ENCODE data around the gene DGCR6.
"Not testable (repeated sequence)": the region's sequence is repeated elsewhere in the genome, so short reads cannot be mapped to it uniquely, and the experiment has no call there.

DGCR6 gene

DNA sequence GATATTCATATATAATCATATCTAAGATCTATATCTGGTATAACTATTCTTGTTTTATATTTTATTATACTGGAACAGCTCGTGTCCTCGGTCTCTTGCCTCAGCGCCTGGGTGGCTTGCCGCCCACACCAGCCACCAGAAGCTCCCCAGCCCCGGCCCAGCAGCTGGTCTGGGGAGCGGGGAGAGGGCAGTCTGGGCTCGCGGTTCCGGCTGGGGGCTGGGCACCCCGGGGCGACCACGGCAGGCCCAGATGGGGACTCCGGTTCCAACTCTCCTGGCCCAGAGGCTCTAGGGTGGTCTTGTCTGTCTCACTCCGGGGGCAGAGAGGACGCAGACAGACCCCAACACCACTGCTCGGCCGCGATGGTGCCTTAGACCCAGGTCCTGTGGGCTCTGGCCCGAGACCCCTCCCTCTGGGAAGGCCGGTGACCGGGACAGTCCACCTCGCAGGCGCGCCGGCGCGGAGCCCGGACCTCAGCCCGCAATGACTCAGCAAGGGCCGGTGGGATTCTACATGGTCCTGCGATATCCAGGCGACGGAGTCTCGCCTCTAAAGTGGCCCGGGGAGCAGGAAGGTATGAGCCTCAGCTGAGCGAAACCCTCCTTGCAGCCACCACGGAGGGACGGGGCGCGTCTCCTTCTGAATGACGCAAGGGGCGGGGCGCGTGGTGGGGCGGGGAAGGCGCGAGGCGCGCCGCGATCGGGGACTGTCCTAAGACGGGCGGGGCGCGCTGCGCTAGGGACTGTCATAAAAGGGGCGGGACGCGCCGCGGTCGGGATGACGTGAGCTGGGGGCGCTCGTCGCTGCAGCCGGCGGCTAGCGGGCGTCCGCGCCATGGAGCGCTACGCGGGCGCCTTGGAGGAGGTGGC lies at the start of gene DGCR6:
Gene DGCR6, plus strand, starts transcription at position 781 of the 870 bp plus-strand sequence. Its CDS starts 55 bp downstream, at position 836.
- no peak for DNase-seq (ENCODE audit: low read depth in 2 of 2)

GRCh38 chr22:18859314-18859713 lies 46.8 kb upstream of the DGCR6 start:
- DNase-seq (ENCODE audit: low read depth in 2 of 2), result not testable (repeated sequence)

DNA sequence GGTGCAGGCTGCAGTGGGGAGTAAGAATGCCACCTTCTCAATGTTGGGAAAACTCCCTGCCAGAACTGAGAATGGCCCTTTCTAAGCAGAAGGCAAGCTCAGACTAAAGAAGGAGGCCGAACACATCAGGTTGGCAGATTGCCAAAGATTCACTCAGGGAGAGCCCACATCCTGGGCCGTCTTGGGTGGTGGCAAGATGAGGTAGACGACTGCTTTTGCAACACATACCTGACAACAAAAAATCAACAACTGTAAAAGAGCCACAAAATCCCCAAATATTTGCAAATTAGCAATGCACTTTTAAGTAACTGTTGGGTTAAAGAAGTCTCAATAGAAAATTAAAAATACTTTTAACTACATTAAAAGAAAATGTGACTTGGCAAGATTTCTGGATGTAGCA lies 24.9 kb upstream of the DGCR6 start:
- peak; percentile 44 to 46 for DNase-seq (ENCODE audit: low read depth in 2 of 2)

DNA sequence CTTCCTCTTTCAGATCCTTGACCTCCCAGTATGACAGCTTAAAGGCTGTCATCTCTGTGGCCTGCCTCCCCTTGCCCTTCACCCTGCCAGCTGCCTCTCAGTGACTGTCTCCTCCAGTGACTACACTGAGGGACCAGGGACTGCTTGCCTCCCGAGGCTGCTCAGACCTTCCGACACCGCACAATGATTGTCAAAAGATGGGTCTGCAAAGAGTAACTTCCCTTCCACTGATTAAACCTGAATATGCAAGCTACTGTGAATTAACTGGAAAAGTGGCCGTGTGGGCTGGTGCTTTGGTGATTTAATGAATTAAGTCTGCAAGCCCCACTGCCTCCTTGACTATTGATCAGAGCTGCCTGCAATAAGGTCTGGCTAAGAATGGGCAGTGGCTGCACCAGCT lies 21.7 kb upstream of the DGCR6 start:
- not testable (repeated sequence) for DNase-seq (ENCODE audit: low read depth in 2 of 2)

- DNase-seq (ENCODE audit: low read depth in 2 of 2), result no peak
These were observed 18.0 kb upstream of the DGCR6 start for GRCh38 chr22:18888115-18888514.

DNA sequence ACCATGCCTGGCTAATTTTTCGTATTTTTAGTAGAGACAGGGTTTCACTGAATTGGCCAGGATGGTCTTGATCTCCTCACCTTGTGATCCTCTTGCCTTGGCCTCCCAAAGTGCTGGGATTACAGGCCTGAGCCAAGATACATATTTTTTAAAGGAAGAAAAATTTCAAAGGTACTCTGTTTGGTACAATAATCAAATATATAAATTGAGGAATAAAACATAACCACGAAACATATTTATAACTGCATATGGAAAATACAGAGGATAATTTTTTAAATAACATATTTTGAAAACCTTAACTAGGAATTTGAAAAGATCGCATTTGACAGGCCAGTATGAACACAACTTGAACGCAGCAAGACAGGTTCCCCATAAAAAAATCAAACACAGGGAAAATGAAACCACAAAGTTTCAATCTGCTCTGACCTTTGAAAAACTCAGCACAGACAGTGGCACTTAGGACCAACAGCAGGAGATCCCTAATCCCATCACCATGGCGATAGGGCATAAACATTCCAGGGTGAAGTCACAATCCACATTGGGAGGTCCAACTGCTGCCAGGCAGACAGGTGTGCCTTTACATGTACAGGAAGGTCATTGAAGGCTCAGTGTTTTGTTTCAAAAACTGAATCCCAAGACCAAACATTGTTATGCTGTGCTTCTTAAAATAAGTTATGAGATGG lies 15.5 kb upstream of the DGCR6 start:
- DNase-seq (ENCODE audit: low read depth in 2 of 2), result not testable (repeated sequence)

GRCh38 chr22:18893775-18894174 lies 12.3 kb upstream of the DGCR6 start:
- not testable (repeated sequence) for DNase-seq (ENCODE audit: low read depth in 2 of 2)

- not testable (repeated sequence) for DNase-seq (ENCODE audit: low read depth in 2 of 2)
These were observed 10.0 kb upstream of the DGCR6 start for GRCh38 chr22:18896037-18896657.

DNA sequence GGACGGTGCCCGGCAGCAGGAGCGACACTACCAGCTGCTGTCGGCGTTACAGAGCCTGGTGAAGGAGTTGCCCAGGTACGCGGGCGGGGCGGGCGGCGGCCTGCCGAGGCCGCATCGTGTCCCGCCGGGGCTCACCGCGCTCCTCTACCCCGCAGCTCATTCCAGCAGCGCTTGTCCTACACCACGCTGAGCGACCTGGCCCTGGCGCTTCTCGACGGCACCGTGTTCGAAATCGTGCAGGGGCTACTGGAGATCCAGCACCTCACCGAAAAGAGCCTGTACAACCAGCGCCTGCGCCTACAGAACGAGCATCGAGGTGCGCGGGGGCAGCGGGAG lies 258 bp downstream of the DGCR6 start:
- DNase-seq (ENCODE audit: low read depth in 2 of 2), result not testable (repeated sequence)

GRCh38 chr22:18906896-18907295 lies 776 bp downstream of the DGCR6 start:
- DNase-seq (ENCODE audit: low read depth in 2 of 2), result no peak

- no peak for DNase-seq (ENCODE audit: low read depth in 2 of 2)
These were observed 3.4 kb downstream of the DGCR6 start for GRCh38 chr22:18909556-18909955.

DNA sequence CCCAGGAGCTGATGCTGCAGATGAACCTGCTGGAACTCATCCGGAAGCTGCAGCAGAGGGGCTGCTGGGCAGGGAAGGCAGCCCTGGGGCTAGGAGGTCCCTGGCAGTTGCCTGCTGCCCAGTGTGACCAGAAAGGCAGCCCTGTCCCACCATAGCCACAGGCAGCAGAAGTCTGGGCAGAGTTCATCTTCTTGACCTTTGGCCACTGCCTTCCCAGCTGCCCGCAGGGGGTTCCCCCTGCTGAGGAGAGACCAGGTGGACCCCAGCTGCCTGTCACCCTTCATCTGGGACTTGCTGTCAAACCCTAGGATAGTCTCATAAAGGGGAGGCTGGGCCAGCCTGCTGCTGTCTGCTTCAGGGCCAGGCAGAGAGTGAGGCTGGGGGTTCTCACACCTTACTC lies 5.4 kb downstream of the DGCR6 start:
- not testable (repeated sequence) for DNase-seq (ENCODE audit: low read depth in 2 of 2)

- not testable (repeated sequence) for DNase-seq (ENCODE audit: low read depth in 2 of 2)
These were observed 6.3 kb downstream of the DGCR6 start for GRCh38 chr22:18912264-18912946.

DNA sequence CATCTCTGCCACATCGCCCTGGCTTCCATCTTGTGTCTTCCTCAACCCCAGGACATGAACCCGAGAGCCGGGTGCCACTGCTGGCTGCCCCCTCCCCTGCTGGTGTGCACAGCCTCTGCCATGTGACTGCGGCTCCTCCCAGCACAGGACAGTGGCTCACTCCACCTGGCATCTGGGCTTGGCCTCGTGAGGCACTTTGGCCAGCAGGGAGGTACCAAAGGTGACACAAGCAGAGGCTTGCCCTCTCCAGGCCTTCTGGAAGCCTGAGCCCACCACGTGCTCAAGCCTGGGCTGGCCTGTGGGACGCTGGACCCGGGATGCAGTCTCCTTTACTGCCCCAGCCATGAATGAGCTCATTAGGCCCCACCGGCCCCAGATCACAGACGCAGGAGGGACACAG lies 8.4 kb downstream of the DGCR6 start:
- DNase-seq (ENCODE audit: low read depth in 2 of 2), result not testable (repeated sequence)

DNA sequence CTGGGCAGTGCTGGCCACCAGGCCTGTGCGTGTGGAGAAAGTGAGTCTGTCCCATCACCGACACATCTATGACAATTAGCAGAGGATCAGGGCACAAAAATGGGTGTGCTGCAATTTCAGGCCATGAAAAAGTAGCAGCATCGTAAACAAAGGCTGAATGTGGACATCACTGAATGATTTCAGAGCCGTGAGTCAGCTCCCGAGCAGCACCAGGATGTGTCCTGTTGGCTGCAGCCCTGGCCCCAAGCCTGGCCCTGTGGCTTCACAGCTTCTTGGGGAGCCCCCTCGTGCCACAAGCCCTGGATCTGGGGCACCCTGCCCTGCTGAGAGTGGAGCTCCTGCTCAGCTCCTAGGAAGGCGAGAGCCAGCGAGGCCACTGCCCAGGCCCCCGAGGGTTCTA lies 9.4 kb downstream of the DGCR6 start:
- DNase-seq (ENCODE audit: low read depth in 2 of 2), result not testable (repeated sequence)

DNA sequence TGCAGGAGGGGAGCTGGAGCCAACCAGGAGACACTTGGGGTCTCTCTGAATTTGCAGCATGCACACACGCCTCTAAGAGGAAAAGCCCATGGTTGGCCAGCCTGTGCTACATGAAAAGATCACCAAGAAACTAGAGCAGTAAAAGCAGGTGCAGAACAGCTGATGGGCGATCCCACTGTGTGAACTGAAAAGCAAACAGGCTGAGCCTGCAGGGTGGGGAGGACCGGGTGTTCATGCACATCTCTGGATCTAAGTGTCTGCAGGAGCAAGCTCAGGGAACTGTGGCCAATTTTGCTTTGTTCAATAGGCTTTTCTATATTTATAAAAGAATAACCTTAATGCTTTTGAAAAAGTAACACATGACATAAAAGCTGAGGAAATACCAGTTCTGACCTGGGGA lies 11.7 kb downstream of the DGCR6 start:
- not testable (repeated sequence) for DNase-seq (ENCODE audit: low read depth in 2 of 2)

GRCh38 chr22:18920257-18920902 lies 14.3 kb downstream of the DGCR6 start:
- not testable (repeated sequence) for DNase-seq (ENCODE audit: low read depth in 2 of 2)

- DNase-seq (ENCODE audit: low read depth in 2 of 2), result no peak
These were observed 19.4 kb downstream of the DGCR6 start for GRCh38 chr22:18925368-18926064.

DNA sequence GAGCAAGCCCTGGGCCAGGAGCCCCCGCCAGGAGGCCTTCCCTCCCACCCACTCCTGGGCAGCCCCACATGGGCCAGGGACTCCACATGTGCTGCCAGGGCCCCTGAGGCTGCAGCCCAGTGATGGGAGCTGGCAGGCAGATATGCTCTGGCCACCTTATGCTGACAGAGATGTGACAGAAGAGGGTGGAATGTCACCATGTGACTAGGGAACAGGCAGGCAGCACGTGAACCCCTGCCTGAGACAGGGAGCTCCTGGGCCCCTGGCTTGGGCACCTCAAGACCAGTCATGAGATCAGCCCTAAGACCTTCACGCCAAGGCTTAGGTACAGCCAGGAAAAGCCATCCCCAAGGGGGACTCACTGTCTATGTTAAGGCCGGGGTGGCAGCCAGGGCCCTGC lies 20.9 kb downstream of the DGCR6 start:
- no peak for DNase-seq (ENCODE audit: low read depth in 2 of 2)

DNA sequence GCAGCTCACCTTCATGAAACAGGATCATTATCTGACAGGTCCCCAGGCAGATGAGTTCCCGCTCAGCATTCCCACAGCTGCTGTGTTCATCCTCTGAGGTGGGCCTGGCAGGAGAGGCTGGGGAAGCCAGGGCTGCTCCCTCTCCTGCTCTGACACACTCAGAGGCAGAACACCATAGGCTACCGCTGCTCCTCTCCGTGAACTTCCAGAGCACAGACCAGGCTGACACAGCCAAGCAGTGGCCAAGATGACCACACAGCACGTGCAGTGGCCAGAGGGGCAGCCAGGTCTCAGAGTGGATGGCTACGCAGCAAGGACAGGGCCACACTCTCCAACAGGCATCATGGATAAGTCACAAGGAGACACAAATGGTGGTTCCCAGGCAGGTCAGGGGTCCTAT lies 21.5 kb downstream of the DGCR6 start:
- no peak for DNase-seq (ENCODE audit: low read depth in 2 of 2)

- no peak for DNase-seq (ENCODE audit: low read depth in 2 of 2)
These were observed 23.3 kb downstream of the DGCR6 start for GRCh38 chr22:18929459-18929858.
